HT-29 (cell line): ENCODE data around the gene SLC39A11. TPM values are rescaled to one million over a fixed set of nuclear protein-coding genes. Genes with fewer than 3 reads are reported as not detected.
"Not testable (repeated sequence)": the region's sequence is repeated elsewhere in the genome, so short reads cannot be mapped to it uniquely, and the experiment has no call there.

ENCODE experiments used
- DNase-seq: peaks from one replicate; pipeline ENCODE4 v3.0.0-alpha.2; 2015; ENCODE audit warnings: low spot score
- total RNA-seq: library from RNA; depleted of rRNA; stranded (reverse); fragments of >200 nt; shearing (Covaris generic); gene quantifications from 2 replicates; pipeline ENCODE4 v1.2.3, GENCODE V29; 2014

SLC39A11 gene
- total RNA-seq, 1 experiment from 2014 or later: 20.7 TPM

- DNase-seq: no peak
Measured at GRCh38 chr17:72837335-72837734, 255.2 kb downstream of the SLC39A11 start.

GRCh38 chr17:72833128-72833765 is 259.2 kb downstream of the SLC39A11 start:
- DNase-seq: no peak

GRCh38 chr17:72832306-72832705 is 260.2 kb downstream of the SLC39A11 start:
- no peak for DNase-seq

GRCh38 chr17:72829883-72830282 is 262.6 kb downstream of the SLC39A11 start:
- DNase-seq: no peak

- DNase-seq: no peak
Measured at GRCh38 chr17:72826602-72827001, 265.9 kb downstream of the SLC39A11 start.

- DNase-seq: not testable (repeated sequence)
Measured at GRCh38 chr17:72826059-72826458, 266.4 kb downstream of the SLC39A11 start.

GRCh38 chr17:72825218-72825617 is 267.3 kb downstream of the SLC39A11 start:
- no peak for DNase-seq

- DNase-seq: not testable (repeated sequence)
Measured at GRCh38 chr17:72824267-72824666, 268.2 kb downstream of the SLC39A11 start.

- DNase-seq: no peak
Measured at GRCh38 chr17:72822358-72823023, 270.0 kb downstream of the SLC39A11 start.

- DNase-seq: no peak
Measured at GRCh38 chr17:72816406-72816805, 276.1 kb downstream of the SLC39A11 start.

- DNase-seq: no peak
Measured at GRCh38 chr17:72813481-72813880, 279.0 kb downstream of the SLC39A11 start.

GRCh38 chr17:72812823-72813222 is 279.7 kb downstream of the SLC39A11 start:
- no peak for DNase-seq

GRCh38 chr17:72811976-72812687 is 280.4 kb downstream of the SLC39A11 start:
- no peak for DNase-seq

- no peak for DNase-seq
Measured at GRCh38 chr17:72810991-72811508, 281.4 kb downstream of the SLC39A11 start.

GRCh38 chr17:72806011-72806410 is 286.5 kb downstream of the SLC39A11 start:
- DNase-seq: no peak

- DNase-seq: no peak
Measured at GRCh38 chr17:72804949-72805707, 287.4 kb downstream of the SLC39A11 start.

GRCh38 chr17:72802726-72803125 is 289.8 kb downstream of the SLC39A11 start:
- DNase-seq: no peak

GRCh38 chr17:72797142-72797541 is 295.3 kb downstream of the SLC39A11 start:
- DNase-seq: no peak

- DNase-seq: no peak
Measured at GRCh38 chr17:72795941-72796340, 296.5 kb downstream of the SLC39A11 start.

- no peak for DNase-seq
Measured at GRCh38 chr17:72794152-72794551, 298.3 kb downstream of the SLC39A11 start.

GRCh38 chr17:72792771-72793170 is 299.7 kb downstream of the SLC39A11 start:
- DNase-seq: no peak

GRCh38 chr17:72790190-72790589 is 302.3 kb downstream of the SLC39A11 start:
- DNase-seq: no peak
